Subcutaneous preadipocyte (primary cell): Measurements from ENCODE around the gene OR4C12. TPM values are rescaled to one million over a fixed set of nuclear protein-coding genes. Genes with fewer than 3 reads are reported as not detected.

ENCODE experiments used
- total RNA-seq: library from RNA; depleted of rRNA; stranded (reverse); fragments of >200 nt; gene quantifications from 2 replicates; pipeline ENCODE4 v1.2.3, GENCODE V29; 2012

OR4C12 gene
- not detected in 2 replicates for total RNA-seq

DNA sequence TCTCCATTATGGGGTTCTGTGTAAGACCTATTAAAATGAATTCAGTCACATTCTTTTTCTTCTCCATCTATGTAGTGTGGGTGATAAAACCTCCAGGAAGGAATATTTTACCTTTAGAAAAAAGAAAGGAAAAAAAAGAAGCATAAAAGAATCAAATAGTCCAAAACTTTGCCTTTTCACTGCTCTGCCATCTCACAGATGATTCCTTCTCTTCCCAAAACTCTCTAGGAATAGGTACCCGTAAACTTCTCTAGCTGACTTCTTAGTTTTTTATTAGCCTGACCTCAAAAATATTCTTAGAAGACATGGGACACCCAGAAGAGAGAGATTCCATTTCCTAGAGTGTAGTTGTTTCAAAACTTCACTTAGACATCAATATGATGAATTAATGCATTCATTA is at the start of gene OR4C12:
Gene OR4C12, minus strand, starts transcription at position 101 of the 400 bp plus-strand sequence. Its CDS starts 34 bp downstream, at position 67.

DNA sequence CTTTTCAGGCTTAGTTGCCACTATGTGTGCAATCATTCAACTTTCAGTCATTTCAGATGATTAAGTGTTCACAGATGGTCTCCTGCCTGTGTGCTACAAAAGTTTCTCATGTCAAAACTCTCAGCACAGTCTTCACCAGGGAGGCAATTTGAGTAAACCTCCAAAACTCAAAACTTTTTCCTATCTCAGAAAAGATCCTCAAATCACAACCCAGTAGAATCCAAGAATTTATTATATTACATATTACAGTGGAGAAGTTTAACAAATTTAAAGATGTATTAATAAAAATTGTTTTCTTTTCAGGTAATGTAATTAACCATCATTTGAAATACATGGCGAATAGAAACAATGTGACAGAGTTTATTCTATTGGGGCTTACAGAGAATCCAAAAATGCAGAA is 30.2 kb downstream of the OR4C12 start, which contains the start of gene OR4C13:
Gene OR4C13, plus strand, starts transcription at position 301 of the 400 bp plus-strand sequence. Its CDS starts 32 bp downstream, at position 333.

Other genes with a start within 250 kb of the OR4C12 start
- gene OR4C13, start 30.1 kb downstream of the OR4C12 start, total RNA-seq = not detected in 2 replicates
- not detected in 2 replicates for gene OR4C45, start 50.3 kb upstream of the OR4C12 start, total RNA-seq